GM23338 (cell line): ENCODE results near the gene GLI3. TPM values are rescaled to one million over a fixed set of nuclear protein-coding genes. Genes with fewer than 3 reads are reported as not detected.

Source experiments
- ATAC-seq: fragments of 200-7000 bp; cut with Tn5 transposase; 3 replicates; pipeline ENCODE4 v1.9.1; 2020
- DNase-seq: peaks from one replicate; pipeline ENCODE4 v3.0.0-alpha.2; 2015; ENCODE audit warnings: low spot score
- H2AFZ ChIP-seq: fragments of 200-600 bp; sonication (generic); 2 replicates; pipeline ENCODE4 v1.8.0; 2016; ENCODE audit warnings: antibody characterized with exemption, mild to moderate bottlenecking, moderate library complexity
- H3F3A ChIP-seq: fragments of 200-600 bp; sonication (generic); replicated peaks from 2 replicates; pipeline ENCODE4 v1.8.0; 2017; ENCODE audit warnings: antibody characterized with exemption, mixed run types, low read depth
- H3K27ac ChIP-seq: fragments of 200-600 bp; sonication (generic); 2 replicates; pipeline ENCODE4 v1.6.1; 2016; ENCODE audit warnings: low read depth
- H3K27me3 ChIP-seq: fragments of 200-600 bp; sonication (generic); 2 replicates; pipeline ENCODE4 v1.8.0; 2016; ENCODE audit warnings: mild to moderate bottlenecking, mixed run types, moderate library complexity; ENCODE audit not compliant: insufficient read depth
- H3K36me3 ChIP-seq: fragments of 200-600 bp; sonication (generic); 2 replicates; pipeline ENCODE4 v1.8.0; 2016; ENCODE audit warnings: mild to moderate bottlenecking; ENCODE audit not compliant: insufficient read depth
- H3K4me1 ChIP-seq: fragments of 200-600 bp; sonication (generic); 2 replicates; pipeline ENCODE4 v1.8.0; 2016; ENCODE audit warnings: mild to moderate bottlenecking, moderate library complexity; ENCODE audit not compliant: insufficient read depth
- H3K4me2 ChIP-seq: fragments of 200-600 bp; sonication (generic); 2 replicates; pipeline ENCODE4 v1.7.1; 2017; ENCODE audit warnings: mixed run types
- H3K4me3 ChIP-seq: fragments of 200-600 bp; sonication (generic); 2 replicates; pipeline ENCODE4 v1.6.1; 2016; ENCODE audit warnings: mixed run types
- H3K79me2 ChIP-seq: fragments of 200-600 bp; sonication (generic); replicated peaks from 2 replicates; pipeline ENCODE4 v1.8.0; 2017; ENCODE audit warnings: mild to moderate bottlenecking; ENCODE audit not compliant: insufficient read depth
- H3K9me2 ChIP-seq: fragments of 200-600 bp; sonication (generic); 2 replicates; pipeline ENCODE4 v1.8.0; 2017; ENCODE audit not compliant: insufficient read depth
- H4K20me1 ChIP-seq: fragments of 200-600 bp; sonication (generic); replicated peaks from 2 replicates; pipeline ENCODE4 v1.8.0; 2017; ENCODE audit warnings: mild to moderate bottlenecking; ENCODE audit not compliant: insufficient read depth
- H3K27ac Mint-ChIP-seq: 2 replicates; pipeline ENCODE4 v1.8.0; 2020; ENCODE audit warnings: inconsistent platforms, mild to moderate bottlenecking, moderate library complexity, mixed read lengths
- H3K27me3 Mint-ChIP-seq: 3 replicates; pipeline ENCODE4 v1.8.0; 2022; ENCODE audit warnings: low read depth, mild to moderate bottlenecking, moderate library complexity, mixed read lengths, inconsistent platforms; ENCODE audit not compliant: insufficient read depth, poor library complexity
- H3K36me3 Mint-ChIP-seq: 3 replicates; pipeline ENCODE4 v1.8.0; 2021; ENCODE audit warnings: low read depth, mild to moderate bottlenecking, inconsistent platforms, moderate library complexity, mixed read lengths
- H3K4me1 Mint-ChIP-seq: 3 replicates; pipeline ENCODE4 v1.8.0; 2020; ENCODE audit warnings: mild to moderate bottlenecking, inconsistent platforms, mixed read lengths
- H3K4me3 Mint-ChIP-seq: 3 replicates; pipeline ENCODE4 v1.8.0; 2021; ENCODE audit warnings: moderate library complexity, mild to moderate bottlenecking, inconsistent platforms, mixed read lengths
- H3K9me3 Mint-ChIP-seq: 3 replicates; pipeline ENCODE4 v1.8.0; 2020; ENCODE audit warnings: moderate library complexity, mild to moderate bottlenecking, inconsistent platforms, mixed read lengths
- CTCF ChIP-seq, 2 experiments: fragments of 200-600 bp in 1 of 2; sonication (generic) in 1 of 2; conservative IDR thresholded peaks; 2 replicates each; pipeline versions ENCODE4 v1.5.1 to v1.6.1; 2016 to 2017; ENCODE audit warnings: antibody characterized with exemption in 2 of 2, low read depth in 2 of 2, mild to moderate bottlenecking in 2 of 2, moderate library complexity in 1 of 2
- EZH2phosphoT487 ChIP-seq: fragments of 200-600 bp; sonication (generic); IDR thresholded peaks from one replicate; pipeline ENCODE4 v1.8.1; 2018; ENCODE audit warnings: antibody characterized with exemption; ENCODE audit not compliant: unreplicated experiment
- JUNB ChIP-seq: IDR thresholded peaks from one replicate; pipeline ENCODE4 v1.6.1; 2016; ENCODE audit warnings: antibody characterized with exemption; ENCODE audit not compliant: unreplicated experiment
- NANOG ChIP-seq: IDR thresholded peaks from 2 replicates; pipeline ENCODE4 v1.6.1; 2016; ENCODE audit warnings: antibody characterized with exemption, borderline replicate concordance
- POLR2AphosphoS5 ChIP-seq: IDR thresholded peaks from 2 replicates; pipeline ENCODE4 v1.6.1; 2016; ENCODE audit warnings: antibody characterized with exemption, low read depth
- STAT1 ChIP-seq: IDR thresholded peaks from one replicate; pipeline ENCODE4 v1.6.1; 2016; ENCODE audit warnings: antibody characterized with exemption; ENCODE audit not compliant: unreplicated experiment
- ZNF114 ChIP-seq: fragments of 250-450 bp; sonication (Bioruptor Pico); IDR thresholded peaks from 2 replicates; pipeline ENCODE4 v1.5.0; 2020; ENCODE audit warnings: mild to moderate bottlenecking, moderate library complexity
- polyA plus RNA-seq: library from polyadenylated mRNA; unstranded; fragments of >200 nt; fragmentation: Nextera tagmentation; extraction: Ambion mirVana; gene quantifications from 2 replicates; pipeline ENCODE4 v1.2.1, GENCODE V29; 2016
- total RNA-seq: library from RNA; depleted of rRNA; stranded (reverse); fragments of >200 nt; shearing (Covaris generic); gene quantifications from 2 replicates; pipeline ENCODE4 v1.2.3, GENCODE V29; 2014
- TF ChIP-seq, protein P1 (sequence below): IDR thresholded peaks from 2 replicates; pipeline ENCODE4 v1.6.1; 2016; ENCODE audit warnings: antibody characterized with exemption
- TF ChIP-seq, protein P2 (sequence below): fragments of 250-450 bp; sonication (Bioruptor Pico); IDR thresholded peaks from 2 replicates; pipeline ENCODE4 v1.5.0; 2020; ENCODE audit warnings: mild to moderate bottlenecking, moderate library complexity

Gene GLI3
- total and polyA plus RNA-seq, 2 experiments from 2014 or later, result 16.1 to 17.9 TPM

GRCh38 chr7:42142089-42142488, 94.9 kb downstream of the GLI3 start:
- Histone ChIP-seq H3K27ac (no peak overlapping the region), H3F3A (no peaks in the 10 kb centered on the region), H3K9me2 (no peaks in the 10 kb centered on the region), H4K20me1 (no peaks in the 10 kb centered on the region; the same call in 1 of the 2 replicates), H3K27me3 (no peaks in the 10 kb centered on the region), H3K4me1 (peaks cover 19% of the 10 kb centered on the region), H2AFZ (no peak overlapping the region), H3K36me3 (no peaks in the 10 kb centered on the region), H3K79me2 (peaks cover 12% of the 10 kb centered on the region), H3K4me2 (no peak overlapping the region), H3K4me3 (no peak overlapping the region)
- no peak for ATAC-seq
- H3K4me1 Mint-ChIP-seq, result peaks cover 32% of the 10 kb centered on the region
- DNase-seq, result no peak
- no peak for TF ChIP-seq STAT1
- TF ChIP-seq, protein P1, sequence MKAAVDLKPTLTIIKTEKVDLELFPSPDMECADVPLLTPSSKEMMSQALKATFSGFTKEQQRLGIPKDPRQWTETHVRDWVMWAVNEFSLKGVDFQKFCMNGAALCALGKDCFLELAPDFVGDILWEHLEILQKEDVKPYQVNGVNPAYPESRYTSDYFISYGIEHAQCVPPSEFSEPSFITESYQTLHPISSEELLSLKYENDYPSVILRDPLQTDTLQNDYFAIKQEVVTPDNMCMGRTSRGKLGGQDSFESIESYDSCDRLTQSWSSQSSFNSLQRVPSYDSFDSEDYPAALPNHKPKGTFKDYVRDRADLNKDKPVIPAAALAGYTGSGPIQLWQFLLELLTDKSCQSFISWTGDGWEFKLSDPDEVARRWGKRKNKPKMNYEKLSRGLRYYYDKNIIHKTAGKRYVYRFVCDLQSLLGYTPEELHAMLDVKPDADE, result no peak
- H3K9me3 Mint-ChIP-seq, result no peaks in the 10 kb centered on the region
- H3K27me3 Mint-ChIP-seq, result peaks cover 3% of the 10 kb centered on the region
- no peak overlapping the region for H3K4me3 Mint-ChIP-seq
- H3K36me3 Mint-ChIP-seq, result peaks cover 4% of the 10 kb centered on the region; the same call in 1 of the 3 replicates
- no peak overlapping the region for H3K27ac Mint-ChIP-seq

- H3K4me1 ChIP-seq, result peaks cover 15% of the 10 kb centered on the region
- TF ChIP-seq CTCF (conservative IDR thresholded peaks at IDR 0.05; ENCODE audit: low read depth in 2 of 2), result no peak
- no peak for TF ChIP-seq JUNB
- TF ChIP-seq EZH2phosphoT487, result no peak
- TF ChIP-seq, protein P2, sequence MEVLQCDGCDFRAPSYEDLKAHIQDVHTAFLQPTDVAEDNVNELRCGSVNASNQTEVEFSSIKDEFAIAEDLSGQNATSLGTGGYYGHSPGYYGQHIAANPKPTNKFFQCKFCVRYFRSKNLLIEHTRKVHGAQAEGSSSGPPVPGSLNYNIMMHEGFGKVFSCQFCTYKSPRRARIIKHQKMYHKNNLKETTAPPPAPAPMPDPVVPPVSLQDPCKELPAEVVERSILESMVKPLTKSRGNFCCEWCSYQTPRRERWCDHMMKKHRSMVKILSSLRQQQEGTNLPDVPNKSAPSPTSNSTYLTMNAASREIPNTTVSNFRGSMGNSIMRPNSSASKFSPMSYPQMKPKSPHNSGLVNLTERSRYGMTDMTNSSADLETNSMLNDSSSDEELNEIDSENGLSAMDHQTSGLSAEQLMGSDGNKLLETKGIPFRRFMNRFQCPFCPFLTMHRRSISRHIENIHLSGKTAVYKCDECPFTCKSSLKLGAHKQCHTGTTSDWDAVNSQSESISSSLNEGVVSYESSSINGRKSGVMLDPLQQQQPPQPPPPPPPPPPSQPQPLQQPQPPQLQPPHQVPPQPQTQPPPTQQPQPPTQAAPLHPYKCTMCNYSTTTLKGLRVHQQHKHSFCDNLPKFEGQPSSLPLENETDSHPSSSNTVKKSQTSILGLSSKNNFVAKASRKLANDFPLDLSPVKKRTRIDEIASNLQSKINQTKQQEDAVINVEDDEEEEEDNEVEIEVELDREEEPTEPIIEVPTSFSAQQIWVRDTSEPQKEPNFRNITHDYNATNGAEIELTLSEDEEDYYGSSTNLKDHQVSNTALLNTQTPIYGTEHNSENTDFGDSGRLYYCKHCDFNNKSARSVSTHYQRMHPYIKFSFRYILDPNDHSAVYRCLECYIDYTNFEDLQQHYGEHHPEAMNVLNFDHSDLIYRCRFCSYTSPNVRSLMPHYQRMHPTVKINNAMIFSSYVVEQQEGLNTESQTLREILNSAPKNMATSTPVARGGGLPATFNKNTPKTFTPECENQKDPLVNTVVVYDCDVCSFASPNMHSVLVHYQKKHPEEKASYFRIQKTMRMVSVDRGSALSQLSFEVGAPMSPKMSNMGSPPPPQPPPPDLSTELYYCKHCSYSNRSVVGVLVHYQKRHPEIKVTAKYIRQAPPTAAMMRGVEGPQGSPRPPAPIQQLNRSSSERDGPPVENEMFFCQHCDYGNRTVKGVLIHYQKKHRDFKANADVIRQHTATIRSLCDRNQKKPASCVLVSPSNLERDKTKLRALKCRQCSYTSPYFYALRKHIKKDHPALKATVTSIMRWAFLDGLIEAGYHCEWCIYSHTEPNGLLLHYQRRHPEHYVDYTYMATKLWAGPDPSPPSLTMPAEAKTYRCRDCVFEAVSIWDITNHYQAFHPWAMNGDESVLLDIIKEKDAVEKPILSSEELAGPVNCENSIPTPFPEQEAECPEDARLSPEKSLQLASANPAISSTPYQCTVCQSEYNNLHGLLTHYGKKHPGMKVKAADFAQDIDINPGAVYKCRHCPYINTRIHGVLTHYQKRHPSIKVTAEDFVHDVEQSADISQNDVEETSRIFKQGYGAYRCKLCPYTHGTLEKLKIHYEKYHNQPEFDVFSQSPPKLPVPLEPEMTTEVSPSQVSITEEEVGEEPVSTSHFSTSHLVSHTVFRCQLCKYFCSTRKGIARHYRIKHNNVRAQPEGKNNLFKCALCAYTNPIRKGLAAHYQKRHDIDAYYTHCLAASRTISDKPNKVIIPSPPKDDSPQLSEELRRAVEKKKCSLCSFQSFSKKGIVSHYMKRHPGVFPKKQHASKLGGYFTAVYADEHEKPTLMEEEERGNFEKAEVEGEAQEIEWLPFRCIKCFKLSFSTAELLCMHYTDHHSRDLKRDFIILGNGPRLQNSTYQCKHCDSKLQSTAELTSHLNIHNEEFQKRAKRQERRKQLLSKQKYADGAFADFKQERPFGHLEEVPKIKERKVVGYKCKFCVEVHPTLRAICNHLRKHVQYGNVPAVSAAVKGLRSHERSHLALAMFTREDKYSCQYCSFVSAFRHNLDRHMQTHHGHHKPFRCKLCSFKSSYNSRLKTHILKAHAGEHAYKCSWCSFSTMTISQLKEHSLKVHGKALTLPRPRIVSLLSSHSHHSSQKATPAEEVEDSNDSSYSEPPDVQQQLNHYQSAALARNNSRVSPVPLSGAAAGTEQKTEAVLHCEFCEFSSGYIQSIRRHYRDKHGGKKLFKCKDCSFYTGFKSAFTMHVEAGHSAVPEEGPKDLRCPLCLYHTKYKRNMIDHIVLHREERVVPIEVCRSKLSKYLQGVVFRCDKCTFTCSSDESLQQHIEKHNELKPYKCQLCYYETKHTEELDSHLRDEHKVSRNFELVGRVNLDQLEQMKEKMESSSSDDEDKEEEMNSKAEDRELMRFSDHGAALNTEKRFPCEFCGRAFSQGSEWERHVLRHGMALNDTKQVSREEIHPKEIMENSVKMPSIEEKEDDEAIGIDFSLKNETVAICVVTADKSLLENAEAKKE (CRISPR knock-in tag), result no peak
- no peak for TF ChIP-seq POLR2AphosphoS5
- TF ChIP-seq ZNF114, result no peak
- no peak for TF ChIP-seq NANOG
- H3K9me2 ChIP-seq, result no peaks in the 10 kb centered on the region
- no peaks in the 10 kb centered on the region; the same call in 1 of the 2 replicates for H4K20me1 ChIP-seq
- H3K36me3 ChIP-seq, result no peaks in the 10 kb centered on the region
- H3K4me3 ChIP-seq, result no peak overlapping the region
- H3K4me1 Mint-ChIP-seq, result peaks cover 44% of the 10 kb centered on the region
- ATAC-seq (no peak), DNase-seq (no peak)
- no peaks in the 10 kb centered on the region for H3K27me3 ChIP-seq
- H3K36me3 Mint-ChIP-seq, result peaks cover 4% of the 10 kb centered on the region; the same call in 1 of the 3 replicates
- no peak overlapping the region for H2AFZ ChIP-seq
- H3K9me3 Mint-ChIP-seq, result no peaks in the 10 kb centered on the region
- peaks cover 19% of the 10 kb centered on the region for H3K79me2 ChIP-seq
- H3K27ac ChIP-seq, result no peak overlapping the region
- H3K4me3 Mint-ChIP-seq, result no peak overlapping the region
- no peak overlapping the region for H3K4me2 ChIP-seq
- no peaks in the 10 kb centered on the region for H3F3A ChIP-seq
- H3K27ac Mint-ChIP-seq, result no peak overlapping the region
- peaks cover 4% of the 10 kb centered on the region for H3K27me3 Mint-ChIP-seq
Observed at GRCh38 chr7:42139751-42140150, 97.3 kb downstream of the GLI3 start.
